Measurements from ENCODE around the gene AIRE.

The AIRE gene

GRCh38 chr21:44271558-44272283 is 14.0 kb upstream of the AIRE start:
- no peak for TF ChIP-seq CTCF (IDR thresholded peaks at IDR 0.05)
- no peak overlapping the region for H3K9ac ChIP-seq

GRCh38 chr21:44272284-44272858 is 13.3 kb upstream of the AIRE start:
- H3K79me2 ChIP-seq, result no peaks in the 10 kb centered on the region
- no peaks in the 10 kb centered on the region for H3K36me3 ChIP-seq (ENCODE audit: control insufficient read depth, insufficient read depth, low read length)
- no peak overlapping the region for H3K27ac ChIP-seq
- no peaks in the 10 kb centered on the region for H3K27me3 ChIP-seq (ENCODE audit: control insufficient read depth, insufficient read depth, low read length)
- no peak for TF ChIP-seq CTCF (IDR thresholded peaks at IDR 0.05)
- no peak overlapping the region for H3K9ac ChIP-seq
- no peak overlapping the region for H2AFZ ChIP-seq
- H3K9me3 ChIP-seq (ENCODE audit: control insufficient read depth, low read length), result no peaks in the 10 kb centered on the region
- H3K4me1 ChIP-seq, result no peaks in the 10 kb centered on the region
- H3K4me2 ChIP-seq (ENCODE audit: low read length), result no peak overlapping the region
- no peak overlapping the region for H3K4me3 ChIP-seq (ENCODE audit: low read depth, low read length)

More at GRCh38 chr21:44271558-44272283, 14.0 kb upstream of the AIRE start:
- Histone ChIP-seq H3K4me1 (no peaks in the 10 kb centered on the region), H3K36me3 (ENCODE audit: control insufficient read depth, insufficient read depth, low read length) (no peaks in the 10 kb centered on the region), H3K79me2 (no peaks in the 10 kb centered on the region), H3K9me3 (ENCODE audit: control insufficient read depth, low read length) (no peaks in the 10 kb centered on the region), H3K27ac (no peak overlapping the region), H3K27me3 (ENCODE audit: control insufficient read depth, insufficient read depth, low read length) (no peaks in the 10 kb centered on the region), H3K4me2 (ENCODE audit: low read length) (no peak overlapping the region), H3K4me3 (ENCODE audit: low read depth, low read length) (no peak overlapping the region), H2AFZ (no peak overlapping the region)

GRCh38 chr21:44273046-44273445 is 12.6 kb upstream of the AIRE start:
- Histone ChIP-seq H2AFZ (no peak overlapping the region), H3K9me3 (ENCODE audit: control insufficient read depth, low read length) (no peaks in the 10 kb centered on the region), H3K27ac (no peak overlapping the region), H3K4me1 (no peaks in the 10 kb centered on the region), H3K27me3 (ENCODE audit: control insufficient read depth, insufficient read depth, low read length) (no peaks in the 10 kb centered on the region), H3K36me3 (ENCODE audit: control insufficient read depth, insufficient read depth, low read length) (no peaks in the 10 kb centered on the region), H3K4me3 (ENCODE audit: low read depth, low read length) (no peak overlapping the region), H3K9ac (no peak overlapping the region), H3K4me2 (ENCODE audit: low read length) (no peak overlapping the region), H3K79me2 (no peaks in the 10 kb centered on the region)
- TF ChIP-seq CTCF (IDR thresholded peaks at IDR 0.05), result no peak

GRCh38 chr21:44275041-44275440 is 10.6 kb upstream of the AIRE start:
- H3K36me3 ChIP-seq (ENCODE audit: control insufficient read depth, insufficient read depth, low read length), result no peaks in the 10 kb centered on the region
- no peak overlapping the region for H3K27ac ChIP-seq
- H3K27me3 ChIP-seq (ENCODE audit: control insufficient read depth, insufficient read depth, low read length), result no peaks in the 10 kb centered on the region
- no peak overlapping the region for H3K9ac ChIP-seq
- no peak overlapping the region for H2AFZ ChIP-seq
- H3K4me1 ChIP-seq, result no peaks in the 10 kb centered on the region
- H3K4me2 ChIP-seq (ENCODE audit: low read length), result no peak overlapping the region
- no peaks in the 10 kb centered on the region for H3K9me3 ChIP-seq (ENCODE audit: control insufficient read depth, low read length)
- H3K79me2 ChIP-seq, result no peaks in the 10 kb centered on the region
- no peak for TF ChIP-seq CTCF (IDR thresholded peaks at IDR 0.05)
- no peak overlapping the region for H3K4me3 ChIP-seq (ENCODE audit: low read depth, low read length)
